Glutamatergic neuron (in vitro differentiated cells): ENCODE data around the gene RAB11A. TPM values are rescaled to one million over a fixed set of nuclear protein-coding genes. Genes with fewer than 3 reads are reported as not detected.

ENCODE experiments used
- DNase-seq: peaks from one replicate; pipeline ENCODE4 v3.0.0; 2022
- H3K27ac Mint-ChIP-seq: one replicate; pipeline ENCODE4 v1.8.0; 2020; ENCODE audit warnings: mild to moderate bottlenecking, mixed read lengths, inconsistent platforms; ENCODE audit not compliant: unreplicated experiment
- H3K27me3 Mint-ChIP-seq: one replicate; pipeline ENCODE4 v1.8.0; 2020; ENCODE audit warnings: mild to moderate bottlenecking, moderate library complexity, mixed read lengths, inconsistent platforms; ENCODE audit not compliant: unreplicated experiment
- H3K36me3 Mint-ChIP-seq: one replicate; pipeline ENCODE4 v1.8.0; 2020; ENCODE audit warnings: mild to moderate bottlenecking, mixed read lengths, inconsistent platforms; ENCODE audit not compliant: unreplicated experiment
- H3K4me1 Mint-ChIP-seq: one replicate; pipeline ENCODE4 v1.8.0; 2020; ENCODE audit warnings: mild to moderate bottlenecking, low read depth, mixed read lengths, inconsistent platforms; ENCODE audit not compliant: unreplicated experiment
- H3K4me3 Mint-ChIP-seq: one replicate; pipeline ENCODE4 v1.8.0; 2020; ENCODE audit warnings: mild to moderate bottlenecking, mixed read lengths, inconsistent platforms; ENCODE audit not compliant: unreplicated experiment
- H3K9me3 Mint-ChIP-seq: one replicate; pipeline ENCODE4 v1.8.0; 2020; ENCODE audit warnings: mild to moderate bottlenecking, moderate library complexity, mixed read lengths, inconsistent platforms; ENCODE audit not compliant: unreplicated experiment
- CTCF ChIP-seq: fragments of 200-600 bp; sonication (generic); IDR thresholded peaks from one replicate; pipeline ENCODE4 v1.5.0; 2021; ENCODE audit not compliant: partially characterized antibody, unreplicated experiment
- total RNA-seq: library from RNA; stranded (reverse); fragmentation: NEBNext Ultra II Directional; extraction: Animal tissue kit (Norgen Biotek cat#: 25700); gene quantifications from one replicate; pipeline ENCODE4 v1.2.1, GENCODE V29; 2021; ENCODE audit not compliant: unreplicated experiment

RAB11A gene
- total RNA-seq, 1 donor from 2014 or later, result 197 TPM

GRCh38 chr15:65836665-65837064 lies 32.6 kb upstream of the RAB11A start:
- no peak overlapping the region for H3K27ac Mint-ChIP-seq
- DNase-seq, result no peak

GRCh38 chr15:65837301-65838294 lies 31.7 kb upstream of the RAB11A start:
- no peaks in the 10 kb centered on the region for H3K27me3 Mint-ChIP-seq
- H3K9me3 Mint-ChIP-seq, result peaks cover 2% of the 10 kb centered on the region
- H3K4me1 Mint-ChIP-seq, result peaks cover 16% of the 10 kb centered on the region
- no peak for TF ChIP-seq CTCF
- no peaks in the 10 kb centered on the region for H3K36me3 Mint-ChIP-seq
- H3K27ac Mint-ChIP-seq, result no peak overlapping the region
- DNase-seq, result no peak
- H3K4me3 Mint-ChIP-seq, result no peak overlapping the region

More at GRCh38 chr15:65836665-65837064, 32.6 kb upstream of the RAB11A start:
- Mint-ChIP-seq H3K27me3 (no peaks in the 10 kb centered on the region), H3K36me3 (no peaks in the 10 kb centered on the region), H3K4me3 (no peak overlapping the region), H3K9me3 (peaks cover 2% of the 10 kb centered on the region), H3K4me1 (peaks cover 21% of the 10 kb centered on the region)
- no peak for TF ChIP-seq CTCF

GRCh38 chr15:65839354-65839901 lies 29.9 kb upstream of the RAB11A start:
- no peaks in the 10 kb centered on the region for H3K27me3 Mint-ChIP-seq
- no peaks in the 10 kb centered on the region for H3K4me1 Mint-ChIP-seq
- no peaks in the 10 kb centered on the region for H3K36me3 Mint-ChIP-seq
- H3K27ac Mint-ChIP-seq, result no peak overlapping the region
- DNase-seq, result no peak
- H3K4me3 Mint-ChIP-seq, result no peak overlapping the region
- H3K9me3 Mint-ChIP-seq, result peaks cover 2% of the 10 kb centered on the region
- TF ChIP-seq CTCF, result no peak

- no peaks in the 10 kb centered on the region for H3K27me3 Mint-ChIP-seq
- no peak for TF ChIP-seq CTCF
- peaks cover 2% of the 10 kb centered on the region for H3K9me3 Mint-ChIP-seq
- no peak overlapping the region for H3K27ac Mint-ChIP-seq
- no peak overlapping the region for H3K4me3 Mint-ChIP-seq
- DNase-seq, result no peak
- no peaks in the 10 kb centered on the region for H3K36me3 Mint-ChIP-seq
- H3K4me1 Mint-ChIP-seq, result no peaks in the 10 kb centered on the region
Measured at GRCh38 chr15:65839985-65840384, 29.3 kb upstream of the RAB11A start.
